Keratinocyte (primary cell): Measurements from ENCODE around the gene CDC42EP5.

Experiments used
- CTCF ChIP-seq, 3 experiments: IDR thresholded peaks in 1 of 3; conservative IDR thresholded peaks in 1 of 3; optimal IDR thresholded peaks in 1 of 3; 2 replicates in 2 of 3; 3 replicates in 1 of 3; pipeline versions ENCODE3 to v1.5.1; 2011; ENCODE audit warnings: low read length in 3 of 3, mild to moderate bottlenecking in 3 of 3, moderate library complexity in 2 of 3, control low read depth in 1 of 3, inconsistent platforms in 1 of 3; ENCODE audit not compliant: insufficient read depth in 2 of 3; ENCODE audit errors: extremely low read depth in 1 of 3
- EZH2 ChIP-seq: IDR thresholded peaks from one replicate; pipeline ENCODE4 v1.6.1; 2012; ENCODE audit warnings: inconsistent platforms, mild to moderate bottlenecking, low read length, moderate library complexity

GRCh38 chr19:54480051-54480450, 7.0 kb upstream of the CDC42EP5 start:
- TF ChIP-seq CTCF (optimal IDR thresholded peaks at IDR 0.05 in 1 of 3, IDR thresholded peaks at IDR 0.05 in 1 of 3, conservative IDR thresholded peaks at IDR 0.05 in 1 of 3; ENCODE audit: extremely low read depth in 1 of 3, insufficient read depth in 2 of 3, low read length in 3 of 3) (no peak), EZH2 (no peak)
